Stimulated activated CD8-positive, alpha-beta memory T cell treated with anti-CD3 and anti-CD28 coated beads, Interleukin-15, amount 100 ng/mL, for 4 hours (primary cell): ENCODE results near the gene PDCD1LG2.
"Not testable (repeated sequence)": the region's sequence is repeated elsewhere in the genome, so short reads cannot be mapped to it uniquely, and the experiment has no call there.

Source experiments
- DNase-seq, 2 donors: peaks; one replicate each; pipeline ENCODE4 v3.0.0-alpha.2; 2020; ENCODE audit warnings: low read depth in 2 of 2

PDCD1LG2 gene

DNA sequence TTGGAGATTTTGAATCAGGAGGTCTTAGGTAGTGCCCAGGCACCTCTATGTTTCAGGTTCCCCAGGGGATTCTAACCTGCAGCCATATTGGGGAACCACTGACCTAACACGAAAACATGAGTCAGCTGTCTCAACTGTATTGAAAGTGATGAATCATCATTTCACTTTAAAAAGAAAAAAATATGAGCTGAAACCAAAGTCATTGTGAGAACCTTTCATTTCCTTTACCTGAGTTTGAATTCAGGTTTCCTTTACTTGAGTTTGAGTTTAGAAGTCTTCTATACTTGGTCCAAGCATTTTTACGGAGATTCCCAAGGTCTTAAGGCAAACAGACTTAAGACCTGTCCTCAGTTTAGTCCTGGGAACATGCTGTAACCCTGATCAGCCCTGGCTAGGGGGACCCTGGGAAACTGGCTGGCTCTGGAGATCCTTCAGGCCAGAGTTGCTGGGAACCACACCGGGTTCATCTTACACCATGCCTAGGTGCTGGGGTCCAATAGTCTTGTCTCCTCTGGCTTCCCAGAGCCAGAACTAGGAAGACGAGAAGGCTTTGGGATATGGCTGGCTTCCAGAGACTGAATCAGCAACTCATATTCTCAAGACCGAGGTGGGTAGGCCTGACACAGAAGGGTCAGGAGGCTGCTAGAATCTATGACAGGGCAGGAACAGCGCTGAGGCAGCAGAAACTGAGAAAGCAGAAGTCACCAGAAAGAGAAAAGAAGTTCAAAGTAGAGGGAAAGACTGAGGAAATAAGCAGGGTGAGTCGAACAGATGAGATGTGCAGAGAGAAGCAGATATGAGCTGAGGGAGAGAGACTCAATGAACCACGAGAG is 16.4 kb upstream of the PDCD1LG2 start:
- DNase-seq = no peak

- DNase-seq = not testable (repeated sequence)
Observed at GRCh38 chr9:5494765-5495164, 15.6 kb upstream of the PDCD1LG2 start.

DNA sequence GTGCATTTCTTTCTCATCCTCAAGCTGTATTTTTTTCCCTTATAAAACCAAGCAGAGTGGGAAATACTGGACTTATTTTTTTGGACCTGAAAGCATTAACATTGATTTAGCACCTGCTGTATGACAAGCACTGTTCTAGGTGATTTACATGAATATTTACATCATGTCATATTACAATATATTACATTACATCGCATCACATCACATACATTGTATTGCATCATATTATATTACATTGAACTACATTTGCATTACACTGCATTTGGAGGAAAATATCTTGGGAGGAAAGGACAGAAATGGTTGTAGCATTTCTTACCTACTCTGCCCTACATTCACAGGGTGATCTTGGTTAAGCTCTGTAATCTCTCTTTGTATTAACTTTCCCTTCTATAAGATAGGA is 11.2 kb upstream of the PDCD1LG2 start:
- DNase-seq = no peak

- no peak for DNase-seq
Observed at GRCh38 chr9:5499889-5500398, 10.4 kb upstream of the PDCD1LG2 start.

GRCh38 chr9:5500441-5501235 is 9.7 kb upstream of the PDCD1LG2 start:
- no peak for DNase-seq

DNA sequence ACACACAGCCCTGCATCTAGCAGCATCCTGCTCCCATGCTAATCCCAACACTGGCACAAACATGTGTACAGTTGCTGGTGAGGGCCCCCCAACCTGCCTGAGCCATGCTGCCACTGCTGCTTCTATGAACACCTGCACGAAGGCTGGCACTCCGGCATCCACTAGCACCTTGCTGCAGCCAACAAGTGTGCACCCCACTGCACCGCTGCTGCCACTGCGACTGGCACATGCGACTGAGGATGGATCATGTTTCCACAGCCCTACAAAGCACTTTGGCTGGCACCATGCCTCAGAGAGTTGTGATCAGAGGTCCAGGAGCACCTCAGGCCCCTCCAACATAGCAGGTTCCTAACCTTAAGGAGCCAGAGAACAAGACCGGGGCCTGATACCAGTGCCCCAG is 7.8 kb upstream of the PDCD1LG2 start:
- no peak for DNase-seq

GRCh38 chr9:5509573-5509972 is 758 bp upstream of the PDCD1LG2 start:
- no peak for DNase-seq

DNA sequence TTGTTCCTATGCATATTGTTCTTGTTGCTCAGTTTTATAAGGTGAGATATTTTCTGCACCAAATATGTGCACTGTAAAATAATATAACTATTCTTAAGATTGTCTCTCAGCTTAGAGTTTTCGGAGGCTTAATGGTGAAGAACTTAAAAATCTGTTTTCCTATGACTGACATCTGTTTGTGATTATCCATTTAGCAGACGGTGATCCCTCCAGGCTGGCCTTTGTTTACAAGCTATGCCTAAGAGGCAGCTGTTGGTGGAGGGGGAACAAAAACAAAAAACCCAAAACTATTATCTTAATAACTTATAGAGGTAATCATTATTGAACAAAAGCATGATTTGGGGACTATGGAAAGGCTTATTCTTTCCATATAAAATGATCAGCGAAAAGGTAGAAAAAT is 658 bp downstream of the PDCD1LG2 start:
- DNase-seq = no peak

DNA sequence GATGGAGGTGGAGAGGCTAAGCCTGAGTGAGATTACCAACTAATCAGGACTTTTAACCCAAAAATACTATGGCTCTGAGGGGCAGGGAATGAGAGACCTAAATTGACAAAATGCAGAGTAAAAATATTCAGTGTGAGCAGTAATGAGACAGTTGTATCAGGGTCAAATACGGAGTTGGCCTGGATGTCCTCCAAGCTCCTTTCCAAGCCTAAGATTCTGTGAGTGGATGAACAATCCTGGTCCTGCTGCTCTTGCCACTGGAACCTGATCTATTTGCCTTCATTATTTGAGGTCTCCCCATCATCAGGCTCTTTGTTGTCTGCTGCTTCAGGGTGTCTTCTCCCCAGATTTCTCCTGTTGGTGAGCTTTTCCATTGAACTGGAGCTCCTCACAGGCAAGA is 1.1 kb downstream of the PDCD1LG2 start:
- no peak for DNase-seq

DNA sequence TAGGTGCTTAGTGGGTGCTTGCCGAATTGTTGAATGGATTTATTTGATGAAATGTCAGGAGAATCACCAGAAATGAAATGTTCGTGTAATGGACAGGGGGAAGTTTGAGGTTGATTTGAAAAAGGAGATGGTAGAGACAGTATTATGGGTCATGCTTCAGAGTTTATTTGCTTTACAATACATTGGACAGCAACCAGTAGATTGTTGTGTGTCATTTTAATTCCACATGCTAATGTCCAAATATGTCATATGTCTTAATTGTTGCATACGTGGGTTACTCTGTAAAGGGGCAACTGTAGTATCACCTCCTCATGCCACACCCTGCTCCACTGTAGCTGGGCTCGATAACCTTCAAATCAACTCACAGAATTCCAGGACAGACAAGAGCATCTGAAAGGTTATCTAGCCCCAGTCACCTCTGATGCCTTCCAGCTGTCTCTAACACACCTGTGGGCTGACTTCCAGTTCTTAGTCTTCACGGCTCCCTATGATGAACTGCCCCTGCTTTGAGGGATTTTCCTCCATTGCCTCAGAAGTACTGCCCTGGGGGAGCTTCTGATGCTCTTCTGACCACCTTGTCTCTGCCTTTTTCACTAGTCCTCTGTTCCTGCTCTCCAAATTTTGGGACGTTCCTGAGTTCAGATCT is 1.7 kb downstream of the PDCD1LG2 start:
- no peak for DNase-seq

DNA sequence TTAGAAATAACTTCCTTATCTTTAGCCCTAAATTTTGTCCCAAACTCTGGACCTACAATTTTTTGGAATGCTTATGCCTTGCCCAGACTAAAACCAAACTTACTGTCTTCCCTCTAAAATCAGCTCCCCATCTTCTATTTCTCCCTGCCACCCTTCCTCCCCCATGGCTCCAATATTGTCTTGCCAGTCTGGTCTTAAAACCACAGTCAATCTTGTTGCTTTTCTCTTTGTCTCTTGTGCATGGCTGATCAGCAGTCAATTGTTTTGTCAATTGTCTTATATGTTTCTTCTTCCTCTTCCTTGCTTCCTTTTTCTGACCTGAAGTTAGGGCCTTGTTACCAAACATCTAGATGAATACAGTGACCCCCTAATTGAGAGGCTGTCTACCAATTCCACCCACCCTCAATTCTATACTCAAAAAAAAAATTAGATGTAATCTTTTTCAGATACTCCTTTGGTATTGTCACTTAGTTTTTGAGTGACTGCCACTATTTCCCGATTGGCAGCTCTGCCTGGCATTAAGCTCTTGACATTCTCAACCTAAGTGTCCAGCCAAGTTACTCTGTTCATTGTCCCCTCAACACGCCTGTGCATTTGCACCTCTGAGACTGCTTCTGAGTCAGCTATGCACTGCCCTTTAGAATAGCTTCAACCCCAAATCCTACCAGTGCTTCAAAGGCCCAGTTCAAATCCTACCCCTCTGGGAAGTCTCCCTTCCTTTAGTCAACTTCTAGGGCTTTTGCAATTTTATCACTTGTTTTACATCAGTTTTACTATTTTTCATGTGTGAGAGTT is 2.5 kb downstream of the PDCD1LG2 start:
- no peak for DNase-seq

GRCh38 chr9:5513966-5514616 is 3.8 kb downstream of the PDCD1LG2 start:
- DNase-seq = no peak

GRCh38 chr9:5514617-5515260 is 4.4 kb downstream of the PDCD1LG2 start:
- DNase-seq = no peak

DNA sequence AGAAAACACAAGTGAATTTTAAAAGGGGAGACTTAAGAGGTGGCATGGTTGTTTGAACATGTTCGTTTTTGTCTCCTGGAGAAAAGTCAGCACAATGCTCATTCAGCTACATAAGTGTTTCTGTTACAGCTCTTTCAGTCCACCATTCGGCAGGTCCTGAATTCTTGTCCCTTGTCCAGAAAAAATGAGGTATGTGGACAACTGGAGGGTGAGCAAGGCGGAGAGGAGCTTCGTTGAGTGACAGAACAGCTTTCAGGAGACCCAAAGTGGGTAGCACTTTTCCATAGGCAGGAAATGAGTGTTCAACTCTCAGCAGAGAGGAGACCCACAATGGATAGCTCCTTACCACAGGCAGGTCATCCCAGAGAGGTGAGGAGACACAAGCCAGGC is 4.9 kb downstream of the PDCD1LG2 start:
- no peak for DNase-seq

GRCh38 chr9:5516453-5517220 is 6.3 kb downstream of the PDCD1LG2 start:
- DNase-seq = no peak

DNA sequence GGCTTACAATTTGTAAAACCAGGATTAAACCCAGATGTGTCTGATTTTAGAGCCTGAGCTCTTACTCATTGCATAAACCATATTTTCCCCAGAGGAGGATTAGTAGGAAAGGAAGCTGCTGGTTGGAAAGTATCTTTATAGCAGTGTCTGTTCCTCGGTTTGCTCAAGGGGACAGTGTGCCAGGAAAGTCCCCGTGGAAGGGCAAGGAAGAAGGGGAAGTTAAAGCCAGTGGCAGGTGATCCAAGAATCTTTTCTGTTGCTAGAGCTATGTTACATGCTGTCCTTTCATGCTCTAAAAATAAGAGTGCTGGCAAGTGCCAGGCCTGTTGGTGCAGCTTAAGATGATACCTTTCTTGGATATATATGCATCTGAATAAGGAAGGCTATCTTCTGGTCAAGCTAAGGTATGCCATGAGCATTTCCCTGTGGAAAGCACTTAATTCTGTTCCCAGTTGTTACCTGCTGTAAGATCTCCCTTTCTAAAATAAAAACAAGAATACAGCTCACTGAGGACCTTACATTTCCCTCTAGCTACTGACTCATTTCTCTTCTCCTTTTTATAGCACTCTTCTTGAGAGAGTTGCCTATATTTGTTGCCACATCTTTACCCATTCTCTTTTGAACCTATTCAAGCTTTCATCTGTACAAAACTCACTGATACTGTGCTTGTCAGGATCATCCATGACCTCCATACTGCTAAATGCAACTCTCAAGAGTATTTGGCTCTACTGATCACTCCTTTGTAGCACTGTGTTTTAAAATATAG is 8.0 kb downstream of the PDCD1LG2 start:
- DNase-seq = no peak

GRCh38 chr9:5518937-5519319 is 8.6 kb downstream of the PDCD1LG2 start:
- DNase-seq = no peak

DNA sequence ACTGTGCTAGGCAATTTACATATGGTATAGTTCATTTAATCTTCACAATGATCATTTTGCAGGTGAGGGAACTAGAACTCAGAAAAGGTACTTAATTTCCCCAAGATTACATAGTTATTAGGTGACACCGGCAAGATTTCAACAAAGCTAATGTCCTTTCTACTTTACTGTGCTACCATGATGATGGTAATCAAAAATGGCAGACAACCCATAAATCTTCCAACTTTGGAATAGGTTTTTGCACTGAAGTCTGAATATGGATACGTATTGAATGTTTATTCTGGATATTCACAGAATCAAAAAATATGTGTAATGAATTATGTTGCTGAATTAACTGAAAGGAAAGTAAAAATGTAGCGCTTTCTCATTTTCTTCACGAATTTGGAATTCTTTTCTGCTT is 13.8 kb downstream of the PDCD1LG2 start:
- DNase-seq = no peak

GRCh38 chr9:5529683-5530221 is 19.4 kb downstream of the PDCD1LG2 start:
- DNase-seq = no peak
